NCI-H2196 (cell line): ENCODE measurements around the gene DMGDH.
"Not testable (repeated sequence)": the region's sequence is repeated elsewhere in the genome, so short reads cannot be mapped to it uniquely, and the experiment has no call there.

ENCODE experiments used
- DNase-seq: peaks from one replicate; lab custom pipeline; 2025; ENCODE audit not compliant: unreplicated experiment; lab: John Stamatoyannopoulos, UW

The DMGDH gene

GRCh38 chr5:79014631-79015030 is 54.8 kb downstream of the DMGDH start:
- DNase-seq, result no peak

GRCh38 chr5:79011869-79012268 is 57.6 kb downstream of the DMGDH start:
- no peak for DNase-seq

GRCh38 chr5:79011219-79011836 is 58.1 kb downstream of the DMGDH start:
- no peak for DNase-seq

- no peak for DNase-seq
These were observed 61.1 kb downstream of the DMGDH start for GRCh38 chr5:79008362-79008761.

GRCh38 chr5:79007872-79008271 is 61.6 kb downstream of the DMGDH start:
- DNase-seq, result no peak

GRCh38 chr5:79005936-79006631 is 63.4 kb downstream of the DMGDH start:
- DNase-seq, result no peak

GRCh38 chr5:79005151-79005550 is 64.3 kb downstream of the DMGDH start:
- DNase-seq, result no peak

- no peak for DNase-seq
These were observed 67.1 kb downstream of the DMGDH start for GRCh38 chr5:79002374-79002773.

GRCh38 chr5:79001471-79001870 is 68.0 kb downstream of the DMGDH start:
- DNase-seq, result no peak

GRCh38 chr5:78997090-78997489 is 72.4 kb downstream of the DMGDH start:
- DNase-seq, result no peak

- DNase-seq, result no peak
These were observed 73.9 kb downstream of the DMGDH start for GRCh38 chr5:78995521-78996007.

GRCh38 chr5:78993165-78993564 is 76.3 kb downstream of the DMGDH start:
- DNase-seq, result no peak

GRCh38 chr5:78992146-78992545 is 77.3 kb downstream of the DMGDH start:
- DNase-seq, result no peak

- DNase-seq, result no peak
These were observed 80.4 kb downstream of the DMGDH start for GRCh38 chr5:78989080-78989479.

GRCh38 chr5:78985725-78986223 is 83.7 kb downstream of the DMGDH start:
- DNase-seq, result no peak

- DNase-seq, result peak; percentile 14
These were observed 84.3 kb downstream of the DMGDH start, which contains the start of gene ARSB for GRCh38 chr5:78985116-78985724. TSS of gene ARSB (minus strand) at chr5:78985310. CDS start at chr5:78985248, 62 bp downstream.

- peak; percentile 67 for DNase-seq
These were observed 84.9 kb downstream of the DMGDH start for GRCh38 chr5:78984439-78985115.

- no peak for DNase-seq
These were observed 85.7 kb downstream of the DMGDH start for GRCh38 chr5:78983601-78984438.

GRCh38 chr5:78983194-78983593 is 86.3 kb downstream of the DMGDH start:
- not testable (repeated sequence) for DNase-seq

- DNase-seq, result no peak
These were observed 89.6 kb downstream of the DMGDH start for GRCh38 chr5:78979909-78980308.
